Measurements from ENCODE around the gene MSMP.
A peak's percentile ranks its signal among the peaks of the same experiment; 100 is the strongest.

The MSMP gene

GRCh38 chr9:35771075-35771433 is 17.0 kb upstream of the MSMP start:
- DNase-seq = no peak

- DNase-seq = no peak
These were observed 15.7 kb upstream of the MSMP start for GRCh38 chr9:35769763-35770162.

GRCh38 chr9:35767458-35767857 is 13.4 kb upstream of the MSMP start:
- DNase-seq = no peak

GRCh38 chr9:35766997-35767396 is 12.9 kb upstream of the MSMP start:
- DNase-seq = no peak

- DNase-seq = no peak
These were observed 9.7 kb upstream of the MSMP start for GRCh38 chr9:35763803-35764202.

- no peak for DNase-seq
These were observed 9.1 kb upstream of the MSMP start for GRCh38 chr9:35763181-35763580.

- DNase-seq = no peak
These were observed 6.6 kb upstream of the MSMP start for GRCh38 chr9:35760651-35761050.

- DNase-seq = no peak
These were observed 5.7 kb upstream of the MSMP start for GRCh38 chr9:35759795-35760194.

GRCh38 chr9:35758475-35759050 is 4.5 kb upstream of the MSMP start:
- DNase-seq = no peak

- DNase-seq = no peak
These were observed 3.8 kb upstream of the MSMP start for GRCh38 chr9:35757892-35758275.

- peak; percentile 76 for DNase-seq
These were observed 3.3 kb upstream of the MSMP start for GRCh38 chr9:35757226-35757891.

GRCh38 chr9:35756275-35757225 is 2.5 kb upstream of the MSMP start:
- DNase-seq = peak; percentile 86

GRCh38 chr9:35755071-35755470 is 995 bp upstream of the MSMP start:
- no peak for DNase-seq

GRCh38 chr9:35753466-35753865 is 610 bp downstream of the MSMP start:
- DNase-seq = no peak

GRCh38 chr9:35750256-35750531 is 3.9 kb downstream of the MSMP start:
- no peak for DNase-seq

- DNase-seq = peak; percentile 79
These were observed 4.4 kb downstream of the MSMP start for GRCh38 chr9:35749515-35750255.

GRCh38 chr9:35748858-35749514 is 5.1 kb downstream of the MSMP start, which contains the start of the genes GBA2 and RGP1:
TSS of gene GBA2 (minus strand) at chr9:35749228. CDS start at chr9:35748704, 524 bp downstream.
TSS of gene RGP1 (plus strand) at chr9:35749287. CDS start at chr9:35749756, 469 bp downstream.
- DNase-seq = peak; percentile 91

GRCh38 chr9:35748242-35748857 is 5.7 kb downstream of the MSMP start:
- no peak for DNase-seq

GRCh38 chr9:35746583-35746982 is 7.5 kb downstream of the MSMP start:
- DNase-seq = no peak

- no peak for DNase-seq
These were observed 8.5 kb downstream of the MSMP start for GRCh38 chr9:35745569-35745968.

GRCh38 chr9:35743880-35744518 is 10.1 kb downstream of the MSMP start:
- DNase-seq = peak; percentile 77

GRCh38 chr9:35743452-35743851 is 10.6 kb downstream of the MSMP start:
- no peak for DNase-seq

Measured in islet precursor cell (in vitro differentiated cells).